ENCODE results near the gene TRIM27. TPM values are rescaled to one million over a fixed set of nuclear protein-coding genes. Genes with fewer than 3 reads are reported as not detected.
"Not testable (repeated sequence)": the region's sequence is repeated elsewhere in the genome, so short reads cannot be mapped to it uniquely, and the experiment has no call there.

Gene TRIM27
- total RNA-seq, 2 donors from 2014 or later: 22.3 to 28.5 TPM

- Histone ChIP-seq H3K27ac (no peak overlapping the region), H3K27me3 (no peaks in the 10 kb centered on the region), H3K9me3 (peaks cover 0 to 5% of the 10 kb centered on the region in 2 donors), H3K36me3 (no peaks in the 10 kb centered on the region), H3K4me1 (no peaks in the 10 kb centered on the region), H3K4me3 (no peak overlapping the region)
- no peak for TF ChIP-seq CTCF (IDR thresholded peaks at IDR 0.05)
- no peak for DNase-seq (ENCODE audit: low spot score)
Measured at GRCh38 chr6:28858963-28859362, 64.8 kb downstream of the TRIM27 start.

- Histone ChIP-seq H3K36me3 (no peaks in the 10 kb centered on the region), H3K4me3 (no peak overlapping the region), H3K27ac (no peak overlapping the region), H3K27me3 (no peaks in the 10 kb centered on the region), H3K9me3 (peaks cover 0 to 5% of the 10 kb centered on the region in 2 donors), H3K4me1 (no peaks in the 10 kb centered on the region)
- TF ChIP-seq CTCF (IDR thresholded peaks at IDR 0.05): no peak
- DNase-seq (ENCODE audit: low spot score): no peak
Measured at GRCh38 chr6:28856620-28857005, 67.2 kb downstream of the TRIM27 start.

GRCh38 chr6:28854405-28854804 lies 69.4 kb downstream of the TRIM27 start:
- not testable (repeated sequence) for DNase-seq (ENCODE audit: low spot score); H3K27ac ChIP-seq; H3K4me3 ChIP-seq; H3K4me1 ChIP-seq; H3K9me3 ChIP-seq; H3K36me3 ChIP-seq; H3K27me3 ChIP-seq

Other genes starting within 250 kb of the TRIM27 start
- gene ZNF311, start 81.3 kb upstream of the TRIM27 start, total RNA-seq: under 1 TPM in 1 of 2 donors, not detected in 1; 0.24 TPM
- not detected for gene OR2W1, start 121.2 kb upstream of the TRIM27 start, total RNA-seq
- gene OR2B3, start 163.3 kb upstream of the TRIM27 start, total RNA-seq: not detected
- not detected for gene OR2J1, start 175.5 kb upstream of the TRIM27 start, total RNA-seq
- gene OR2J3, start 184.1 kb upstream of the TRIM27 start, total RNA-seq: not detected
- not detected for gene OR2J2, start 246.9 kb upstream of the TRIM27 start, total RNA-seq